Epithelial cell of esophagus (primary cell): ENCODE measurements around the gene SERTAD1.

Experiments
- DNase-seq: peaks from one replicate; pipeline ENCODE4 v3.0.0; 2010; ENCODE audit warnings: low read depth
- H3K4me3 ChIP-seq: 2 replicates; pipeline ENCODE4 v1.5.1; 2011; ENCODE audit warnings: mild to moderate bottlenecking, low read length, control low read depth
- CTCF ChIP-seq: IDR thresholded peaks from 2 replicates; pipeline ENCODE4 v1.5.1; 2011; ENCODE audit warnings: low read depth, mild to moderate bottlenecking, low read length, control low read depth, inconsistent platforms; ENCODE audit not compliant: insufficient read depth; ENCODE audit errors: missing control alignments

Gene SERTAD1

DNA sequence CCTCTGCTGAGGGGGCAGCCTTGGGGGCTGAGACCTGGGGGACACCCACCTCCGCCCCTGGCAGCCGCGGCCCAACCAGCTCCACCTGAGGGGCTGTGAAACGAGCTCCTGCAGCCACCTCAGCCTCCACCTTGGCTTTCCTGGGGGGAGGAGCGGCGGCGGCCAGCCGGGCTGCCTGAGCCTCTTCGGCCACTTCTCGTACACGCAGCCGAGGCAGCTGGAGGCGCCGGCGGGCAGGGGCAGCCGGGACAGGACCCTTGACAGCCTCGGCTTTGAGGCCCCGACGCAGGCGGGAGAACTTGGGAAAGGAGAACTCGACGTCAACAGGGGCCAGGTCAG, 28.3 kb downstream of the SERTAD1 start:
- no peak overlapping the region for H3K4me3 ChIP-seq
- DNase-seq: no peak
- no peak for TF ChIP-seq CTCF

DNA sequence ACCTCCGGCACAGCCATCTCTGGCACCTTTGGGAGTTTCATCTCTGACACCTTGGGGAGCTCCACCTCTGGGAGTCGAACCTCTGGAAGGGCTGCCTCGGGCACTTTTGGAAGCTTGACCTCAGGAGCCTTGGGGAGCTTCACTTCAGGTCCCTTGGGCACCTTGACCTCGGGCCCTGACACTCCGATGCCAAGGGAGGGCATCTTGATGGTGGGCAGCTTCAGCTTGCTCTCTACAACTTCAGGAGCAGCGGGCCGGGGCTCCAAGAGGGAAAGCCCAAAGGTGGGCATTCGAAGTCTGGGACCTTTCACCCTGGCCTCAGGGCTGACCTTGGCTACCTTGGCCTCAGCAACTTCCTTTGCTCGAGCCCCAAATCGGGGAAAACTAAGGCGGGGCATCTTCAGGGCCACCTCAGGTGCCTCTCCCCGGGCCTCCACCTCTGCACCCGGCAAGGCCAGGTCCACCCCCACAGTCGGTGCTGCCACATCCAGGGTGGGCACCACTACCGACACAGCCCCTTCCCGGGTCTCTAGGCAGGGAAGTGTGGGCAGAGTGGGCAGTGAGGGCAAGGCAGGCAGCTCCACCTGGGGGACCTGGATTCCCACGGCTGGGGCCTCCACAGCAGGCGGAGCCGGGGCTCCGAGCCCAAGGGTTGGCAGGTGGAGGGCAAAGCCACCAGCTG, 28.8 kb downstream of the SERTAD1 start:
- no peak overlapping the region for H3K4me3 ChIP-seq
- TF ChIP-seq CTCF: no peak
- DNase-seq: no peak

GRCh38 chr19:40395956-40396355, 29.8 kb downstream of the SERTAD1 start:
- DNase-seq: no peak

GRCh38 chr19:40394816-40395210, 31.0 kb downstream of the SERTAD1 start:
- H3K4me3 ChIP-seq: no peak overlapping the region
- no peak for DNase-seq
- no peak for TF ChIP-seq CTCF

More at GRCh38 chr19:40395956-40396355, 29.8 kb downstream of the SERTAD1 start:
- TF ChIP-seq CTCF: no peak
- H3K4me3 ChIP-seq: no peak overlapping the region

DNA sequence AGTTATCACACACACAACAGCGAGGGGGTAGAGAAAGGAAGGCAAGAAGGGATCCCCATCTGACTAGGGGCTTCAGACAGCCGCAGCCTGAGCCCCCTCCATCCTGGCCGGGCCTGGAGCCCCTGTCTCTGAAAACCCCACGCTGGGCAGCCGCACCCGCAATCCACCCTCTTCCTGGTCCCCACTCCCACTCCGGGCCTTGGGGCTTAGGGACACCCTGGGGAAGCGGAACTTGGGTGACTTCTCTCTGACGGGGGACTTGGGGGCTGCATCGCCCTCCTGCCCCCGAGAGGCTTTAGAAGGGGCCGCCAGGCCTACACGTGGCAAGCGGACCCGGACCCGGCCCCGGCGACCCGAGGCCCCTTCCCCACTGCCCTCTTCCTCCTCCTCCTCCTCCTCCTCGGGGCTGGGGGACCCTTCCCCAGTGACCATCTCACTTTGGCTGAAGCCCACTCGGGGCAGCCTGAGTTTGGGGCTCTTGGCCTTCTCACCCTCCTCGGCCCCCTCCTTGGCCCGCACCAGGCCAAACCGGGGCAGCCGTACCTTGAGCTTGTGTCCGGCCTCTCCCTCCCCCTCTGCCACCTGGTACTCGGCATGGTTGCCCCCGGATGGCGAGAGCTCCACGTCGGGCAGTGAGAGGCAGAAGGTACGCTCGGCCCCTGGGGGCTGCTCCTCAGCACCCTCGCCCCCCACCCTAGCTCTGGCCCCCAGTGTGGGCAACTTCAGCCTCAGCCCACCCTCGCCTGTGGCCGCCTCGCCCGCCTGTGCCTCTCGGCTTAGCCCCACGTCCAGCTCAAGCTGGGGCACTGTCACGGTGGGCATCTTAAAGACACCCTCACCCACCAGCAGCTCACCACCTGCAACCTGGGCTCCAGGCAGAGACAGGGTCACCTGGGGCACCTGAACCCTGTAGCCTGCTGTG, 31.6 kb downstream of the SERTAD1 start:
- no peak for TF ChIP-seq CTCF
- DNase-seq: no peak
- H3K4me3 ChIP-seq: no peak overlapping the region

DNA sequence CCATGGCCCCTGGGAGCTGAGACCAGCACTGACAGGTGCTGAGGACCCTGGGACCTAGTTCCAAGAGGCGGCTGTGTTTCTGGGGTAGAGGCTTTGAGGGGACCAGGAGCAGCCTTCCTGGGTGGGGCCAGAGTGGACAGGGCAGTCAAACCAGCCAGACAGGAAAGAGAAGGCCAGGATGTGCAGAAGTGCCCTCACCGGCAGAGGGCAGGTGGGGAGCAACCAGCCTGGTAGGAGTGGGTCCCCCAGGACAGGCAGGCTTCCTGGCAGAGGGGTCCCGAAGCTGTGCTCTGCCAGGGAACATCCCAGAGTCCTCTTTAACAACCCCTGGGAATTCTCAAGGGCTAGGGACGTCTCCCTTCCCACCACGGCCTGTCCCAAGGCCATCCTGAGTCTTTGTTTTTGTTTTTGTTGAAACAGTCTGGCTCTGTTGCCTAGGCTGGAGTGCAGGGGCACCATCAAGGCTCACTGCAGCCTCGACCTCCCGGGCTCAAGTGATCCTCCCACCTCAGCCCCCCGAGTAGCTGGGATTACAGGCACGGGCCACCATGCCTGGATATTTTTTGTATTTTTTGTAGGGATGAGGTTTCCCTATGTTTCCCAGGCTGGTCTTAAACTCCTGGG, 32.8 kb downstream of the SERTAD1 start:
- peak; percentile 68 for TF ChIP-seq CTCF
- peak; percentile 72 for DNase-seq
- no peak overlapping the region for H3K4me3 ChIP-seq
